ENCODE measurements around the gene C13orf46. TPM values are rescaled to one million over a fixed set of nuclear protein-coding genes. Genes with fewer than 3 reads are reported as not detected.

Gene C13orf46
- total and polyA plus RNA-seq, 2 experiments from 2014 or later, result 0.20 to 0.23 TPM

- DNase-seq (ENCODE audit: low spot score), result no peak
- TF ChIP-seq EZH2phosphoT487 (IDR thresholded peaks at IDR 0.05; ENCODE audit: low read depth, severe bottlenecking, unreplicated experiment) (no peak), CTCF (IDR thresholded peaks at IDR 0.05; ENCODE audit: poor library complexity) (no peak), EZH2 (IDR thresholded peaks at IDR 0.05; ENCODE audit: borderline replicate concordance) (no peak)
- Histone ChIP-seq H3K27ac (no peak overlapping the region), H3K9me2 (replicated peaks; ENCODE audit: insufficient read depth) (no peaks in the 10 kb centered on the region), H3K9me3 (ENCODE audit: low read depth) (no peaks in the 10 kb centered on the region), H3K36me3 (replicated peaks; ENCODE audit: insufficient read depth, low read depth) (no peaks in the 10 kb centered on the region), H3K4me3 (no peak overlapping the region), H3K27me3 (no peaks in the 10 kb centered on the region), H3K4me2 (no peak overlapping the region), H3K4me1 (ENCODE audit: insufficient read depth) (peaks cover 29% of the 10 kb centered on the region), H4K20me1 (ENCODE audit: insufficient read depth, poor library complexity, severe bottlenecking) (no peaks in the 10 kb centered on the region), H2AFZ (no peak overlapping the region), H3K79me2 (no peaks in the 10 kb centered on the region)
- 82% methylated on average over 11 of the region's 11 CpGs for WGBS (ENCODE audit: low lambda C conversion rate, missing lambda C conversion rate)
Measured at GRCh38 chr13:113938716-113939115, 35.2 kb downstream of the C13orf46 start.

GRCh38 chr13:113938246-113938645 lies 35.6 kb downstream of the C13orf46 start:
- 66% methylated on average over 7 of the region's 7 CpGs for WGBS (ENCODE audit: low lambda C conversion rate, missing lambda C conversion rate)
- Histone ChIP-seq H3K4me3 (no peak overlapping the region), H4K20me1 (ENCODE audit: insufficient read depth, poor library complexity, severe bottlenecking) (no peaks in the 10 kb centered on the region)

GRCh38 chr13:113937527-113938180 lies 36.2 kb downstream of the C13orf46 start:
- no peaks in the 10 kb centered on the region for H3K9me3 ChIP-seq (ENCODE audit: low read depth)
- DNase-seq (ENCODE audit: low spot score), result no peak
- H3K79me2 ChIP-seq, result no peaks in the 10 kb centered on the region
- H3K36me3 ChIP-seq (replicated peaks; ENCODE audit: insufficient read depth, low read depth), result no peaks in the 10 kb centered on the region
- no peaks in the 10 kb centered on the region for H4K20me1 ChIP-seq (ENCODE audit: insufficient read depth, poor library complexity, severe bottlenecking)
- no peak overlapping the region for H2AFZ ChIP-seq
- no peaks in the 10 kb centered on the region for H3K27me3 ChIP-seq
- no peak overlapping the region for H3K4me2 ChIP-seq
- WGBS (ENCODE audit: low lambda C conversion rate, missing lambda C conversion rate), result 68% methylated on average over 20 of the region's 20 CpGs
- H3K27ac ChIP-seq, result no peak overlapping the region
- no peak overlapping the region for H3K4me3 ChIP-seq
- H3K9me2 ChIP-seq (replicated peaks; ENCODE audit: insufficient read depth), result no peaks in the 10 kb centered on the region
- TF ChIP-seq EZH2 (IDR thresholded peaks at IDR 0.05; ENCODE audit: borderline replicate concordance), result no peak
- TF ChIP-seq EZH2phosphoT487 (IDR thresholded peaks at IDR 0.05; ENCODE audit: low read depth, severe bottlenecking, unreplicated experiment), result no peak
- no peak for TF ChIP-seq CTCF (IDR thresholded peaks at IDR 0.05; ENCODE audit: poor library complexity)
- peaks cover 29% of the 10 kb centered on the region for H3K4me1 ChIP-seq (ENCODE audit: insufficient read depth)

More at GRCh38 chr13:113938246-113938645, 35.6 kb downstream of the C13orf46 start:
- Histone ChIP-seq H3K36me3 (replicated peaks; ENCODE audit: insufficient read depth, low read depth) (no peaks in the 10 kb centered on the region), H3K9me2 (replicated peaks; ENCODE audit: insufficient read depth) (no peaks in the 10 kb centered on the region), H3K4me2 (no peak overlapping the region), H3K27me3 (no peaks in the 10 kb centered on the region), H3K79me2 (no peaks in the 10 kb centered on the region), H3K27ac (no peak overlapping the region), H2AFZ (no peak overlapping the region), H3K9me3 (ENCODE audit: low read depth) (no peaks in the 10 kb centered on the region), H3K4me1 (ENCODE audit: insufficient read depth) (peaks cover 29% of the 10 kb centered on the region)
- TF ChIP-seq EZH2phosphoT487 (IDR thresholded peaks at IDR 0.05; ENCODE audit: low read depth, severe bottlenecking, unreplicated experiment), result no peak
- no peak for TF ChIP-seq EZH2 (IDR thresholded peaks at IDR 0.05; ENCODE audit: borderline replicate concordance)
- no peak for TF ChIP-seq CTCF (IDR thresholded peaks at IDR 0.05; ENCODE audit: poor library complexity)
- no peak for DNase-seq (ENCODE audit: low spot score)
